K562 (cell line): Measurements from ENCODE around the gene VSTM1. TPM values are rescaled to one million over a fixed set of nuclear protein-coding genes. Genes with fewer than 3 reads are reported as not detected.

Experiments
- CXXC5 ChIP-seq: fragments of 250-450 bp; sonication (Bioruptor Pico); IDR thresholded peaks from 2 replicates; pipeline ENCODE4 v1.8.0; 2022; ENCODE audit warnings: inconsistent platforms, mild to moderate bottlenecking, moderate library complexity
- ETV6 ChIP-seq, 3 experiments: fragments of 150-350 bp in 1 of 3; sonication (generic) in 1 of 3; formaldehyde crosslinking in 1 of 3; IDR thresholded peaks; 2 replicates each; pipeline versions ENCODE4 v1.6.1 to v1.8.0; 2014 to 2022; ENCODE audit warnings: borderline replicate concordance in 2 of 3, low read depth in 2 of 3, antibody characterized with exemption in 1 of 3, low read length in 1 of 3, mild to moderate bottlenecking in 1 of 3, missing genetic modification reagents in 1 of 3
- HDAC3 ChIP-seq: fragments of 450-650 bp; IDR thresholded peaks from 2 replicates; pipeline ENCODE4 v1.6.1; 2018; ENCODE audit warnings: borderline replicate concordance, mild to moderate bottlenecking, moderate library complexity; ENCODE audit not compliant: partially characterized antibody
- MCM3 ChIP-seq: fragments of 450-650 bp; IDR thresholded peaks from 2 replicates; pipeline ENCODE4 v1.6.1; 2016
- MTA1 ChIP-seq: fragments of 450-650 bp; IDR thresholded peaks from 2 replicates; pipeline ENCODE4 v1.6.1; 2017; ENCODE audit warnings: borderline replicate concordance
- NCOA6 ChIP-seq: fragments of 450-650 bp; IDR thresholded peaks from 2 replicates; pipeline ENCODE4 v1.6.1; 2017; ENCODE audit warnings: mild to moderate bottlenecking
- PURB ChIP-seq: sonication (generic); formaldehyde crosslinking; IDR thresholded peaks from 2 replicates; pipeline ENCODE4 v1.9.0; 2021; ENCODE audit warnings: low read depth, mild to moderate bottlenecking, missing genetic modification reagents
- RBM14 ChIP-seq: fragments of 200-400 bp; formaldehyde crosslinking; IDR thresholded peaks from 2 replicates; pipeline ENCODE4 v1.6.1; 2018; ENCODE audit warnings: low read depth, mild to moderate bottlenecking, low read length, moderate library complexity, borderline replicate concordance; ENCODE audit not compliant: insufficient read depth
- SAFB ChIP-seq: fragments of 200-400 bp; formaldehyde crosslinking; IDR thresholded peaks from 2 replicates; pipeline ENCODE4 v1.6.1; 2017; ENCODE audit warnings: low read depth, low read length, borderline replicate concordance
- TSHZ1 ChIP-seq: fragments of 250-450 bp; sonication (Bioruptor Pico); IDR thresholded peaks from 2 replicates; pipeline ENCODE4 v1.4.0; 2020; ENCODE audit warnings: mild to moderate bottlenecking, moderate library complexity
- ZC3H11A ChIP-seq: IDR thresholded peaks from 2 replicates; pipeline ENCODE4 v1.6.1; 2012; ENCODE audit warnings: low read depth, low read length, improper control_type of control experiment
- ZNF140 ChIP-seq: fragments of 250-450 bp; sonication (Bioruptor Pico); IDR thresholded peaks from 2 replicates; pipeline ENCODE4 v1.8.0; 2021; ENCODE audit warnings: moderate library complexity, mild to moderate bottlenecking, inconsistent platforms
- ZNF407 ChIP-seq: fragments of 450-650 bp; IDR thresholded peaks from 2 replicates; pipeline ENCODE4 v1.6.1; 2016; ENCODE audit warnings: low read depth
- ZNF699 ChIP-seq: fragments of 250-450 bp; sonication (Bioruptor Pico); IDR thresholded peaks from 2 replicates; pipeline ENCODE4 v1.8.0; 2021; ENCODE audit warnings: mild to moderate bottlenecking, moderate library complexity; ENCODE audit not compliant: insufficient replicate concordance
- polyA plus RNA-seq, 8 experiments: library from polyadenylated mRNA; depleted of rRNA in 4 of 8; stranded (reverse) in 5 of 8; unstranded in 3 of 8; fragments of >200 nt; fragmentation: Nextera tagmentation in 2 of 8; fragmentation: Illumina TruSeq in 1 of 8; extraction: Ambion mirVana in 2 of 8; extraction: Trizol in 1 of 8; gene quantifications; 2 replicates each; pipeline versions ENCODE4 v1.2.1 to v1.2.3, GENCODE V29; 2011 to 2014; ENCODE audit warnings: inconsistent platforms in 1 of 8, missing spikeins in 1 of 8
- total RNA-seq, 7 experiments: library from RNA; depleted of rRNA in 6 of 7; stranded (reverse); fragments of >200 nt in 6 of 7; fragmentation: Illumina TruSeq in 2 of 7; extraction: Trizol in 2 of 7; gene quantifications; 2 replicates each; pipeline versions ENCODE4 v1.2.1 to v1.2.3, GENCODE V29; 2011 to 2021; ENCODE audit warnings: low replicate concordance in 1 of 7
- TF ChIP-seq, protein P1 (sequence below): fragments of 250-450 bp; sonication (Bioruptor Pico); IDR thresholded peaks from 2 replicates; pipeline ENCODE4 v1.8.0; 2022; ENCODE audit warnings: moderate library complexity, mild to moderate bottlenecking, inconsistent platforms

Gene VSTM1
- total and polyA plus RNA-seq, 9 of the 15 experiments (the other 6 are each of a cell fraction or from before 2014, with no cell fraction given), result not detected

DNA sequence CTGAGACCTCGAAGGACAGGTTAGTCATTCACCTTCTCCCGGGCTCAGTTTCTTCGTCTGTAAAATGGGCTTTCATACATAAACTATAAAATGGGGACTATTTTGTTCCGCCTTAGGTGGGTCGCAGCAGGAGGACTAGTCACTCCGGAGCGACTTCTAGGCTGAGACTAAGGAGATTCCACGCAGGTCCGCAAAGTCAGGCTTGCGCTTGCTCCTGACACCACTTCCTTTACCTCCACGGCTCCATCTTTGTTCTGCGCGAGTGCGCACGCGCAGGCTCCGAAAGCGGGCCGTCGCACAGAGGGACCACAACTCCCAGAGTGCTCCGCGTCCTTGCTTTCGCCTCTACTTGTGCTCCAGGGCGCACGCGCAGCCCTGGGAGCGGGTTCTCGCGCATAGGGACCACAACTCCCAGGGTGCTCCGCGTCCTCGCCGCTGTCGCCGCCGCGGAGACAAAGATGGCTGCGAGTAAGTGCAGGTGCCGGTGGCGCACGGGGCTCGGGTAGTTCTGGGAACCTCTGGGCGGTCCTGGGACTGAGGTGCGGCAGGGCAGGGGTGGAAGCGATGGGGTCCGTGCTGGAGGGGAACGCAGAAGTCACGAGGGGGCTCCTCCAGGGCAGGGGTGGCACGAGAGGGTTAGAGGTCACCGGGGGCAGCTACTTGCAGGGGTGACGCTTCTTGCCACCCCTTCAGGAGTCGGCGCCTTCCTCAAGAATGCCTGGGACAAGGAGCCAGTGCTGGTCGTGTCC, 38.9 kb upstream of the VSTM1 start, which contains the start of gene NDUFA3 (continued):
- TF ChIP-seq TSHZ1 (CRISPR knock-in tag), result no peak
- TF ChIP-seq RBM14, result no peak
- TF ChIP-seq ZNF140 (CRISPR knock-in tag), result no peak
- no peak for TF ChIP-seq ZNF699 (CRISPR knock-in tag)
- TF ChIP-seq ZC3H11A, result no peak
- TF ChIP-seq MCM3, result no peak
- no peak for TF ChIP-seq ETV6 (IDR thresholded peaks at IDR 0.05; ENCODE audit: borderline replicate concordance in 1 of 2, low read depth in 2 of 2, low read length in 1 of 2)
- no peak for TF ChIP-seq ETV6 (CRISPR knock-in tag; IDR thresholded peaks at IDR 0.05; ENCODE audit: borderline replicate concordance)
- TF ChIP-seq SAFB, result no peak
- TF ChIP-seq NCOA6, result no peak
- no peak for TF ChIP-seq ZNF407
- TF ChIP-seq, protein P1, sequence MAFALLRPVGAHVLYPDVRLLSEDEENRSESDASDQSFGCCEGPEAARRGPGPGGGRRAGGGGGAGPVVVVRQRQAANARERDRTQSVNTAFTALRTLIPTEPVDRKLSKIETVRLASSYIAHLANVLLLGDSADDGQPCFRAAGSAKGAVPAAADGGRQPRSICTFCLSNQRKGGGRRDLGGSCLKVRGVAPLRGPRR (CRISPR knock-in tag), result no peak
- peak; percentile 62 for TF ChIP-seq MTA1
- no peak for TF ChIP-seq PURB (CRISPR knock-in tag)
- TF ChIP-seq CXXC5 (CRISPR knock-in tag), result peak; percentile 84
- no peak for TF ChIP-seq HDAC3
